HepG2 (cell line): ENCODE results near the gene LRRC34. TPM values are rescaled to one million over a fixed set of nuclear protein-coding genes. Genes with fewer than 3 reads are reported as not detected.
A peak's percentile ranks its signal among the peaks of the same experiment; 100 is the strongest.

Source experiments
- CREBL2 ChIP-seq: sonication (generic); formaldehyde crosslinking; IDR thresholded peaks from 2 replicates; pipeline ENCODE4 v1.8.1; 2023; ENCODE audit warnings: missing genetic modification reagents, mild to moderate bottlenecking, borderline replicate concordance
- ISX ChIP-seq: sonication (generic); formaldehyde crosslinking; conservative IDR thresholded peaks from 2 replicates; pipeline ENCODE4 v1.5.0; 2020; ENCODE audit warnings: missing genetic modification reagents
- LCORL ChIP-seq, 2 experiments: fragments of 450-650 bp in 1 of 2; sonication (generic) in 1 of 2; formaldehyde crosslinking in 1 of 2; IDR thresholded peaks; 2 replicates each; pipeline versions ENCODE4 v1.5.0 to v1.6.1; 2017 to 2020; ENCODE audit warnings: antibody characterized with exemption in 1 of 2, missing genetic modification reagents in 1 of 2
- MED13 ChIP-seq: sonication (generic); formaldehyde crosslinking; IDR thresholded peaks from 2 replicates; pipeline ENCODE4 v1.5.0; 2020; ENCODE audit warnings: missing genetic modification reagents
- MYPOP ChIP-seq: sonication (generic); formaldehyde crosslinking; IDR thresholded peaks from 2 replicates; pipeline ENCODE4 v1.8.1; 2023; ENCODE audit warnings: mild to moderate bottlenecking, moderate library complexity, missing genetic modification reagents
- RARA ChIP-seq: IDR thresholded peaks from 2 replicates; pipeline ENCODE4 v1.6.1; 2016; ENCODE audit warnings: missing genetic modification reagents, missing compliant biosample characterization
- YEATS4 ChIP-seq: sonication (generic); formaldehyde crosslinking; IDR thresholded peaks from 2 replicates; pipeline ENCODE4 v1.4.0; 2020; ENCODE audit warnings: missing genetic modification reagents, borderline replicate concordance
- ZBTB44 ChIP-seq: sonication (generic); formaldehyde crosslinking; IDR thresholded peaks from 2 replicates; pipeline ENCODE4 v1.4.0; 2020; ENCODE audit warnings: missing genetic modification reagents
- ZKSCAN8 ChIP-seq: IDR thresholded peaks from 2 replicates; pipeline ENCODE4 v1.6.1; 2016; ENCODE audit warnings: borderline replicate concordance, missing genetic modification reagents, missing compliant biosample characterization
- ZMAT3 ChIP-seq: sonication (generic); formaldehyde crosslinking; conservative IDR thresholded peaks from 2 replicates; pipeline ENCODE4 v1.7.0; 2021; ENCODE audit warnings: missing genetic modification reagents
- ZNF124 ChIP-seq: sonication (generic); formaldehyde crosslinking; IDR thresholded peaks from 2 replicates; pipeline ENCODE4 v1.4.0; 2020; ENCODE audit warnings: missing genetic modification reagents
- ZNF143 ChIP-seq: sonication (generic); formaldehyde crosslinking; IDR thresholded peaks from 2 replicates; pipeline ENCODE4 v1.4.0; 2020; ENCODE audit warnings: missing genetic modification reagents
- ZNF740 ChIP-seq: sonication (generic); formaldehyde crosslinking; IDR thresholded peaks from 2 replicates; pipeline ENCODE4 v1.4.0; 2020; ENCODE audit warnings: missing genetic modification reagents
- ZNF761 ChIP-seq: sonication (generic); formaldehyde crosslinking; conservative IDR thresholded peaks from 2 replicates; pipeline ENCODE4 v1.4.0; 2020; ENCODE audit warnings: mild to moderate bottlenecking, missing genetic modification reagents
- polyA plus RNA-seq, 8 experiments: library from polyadenylated mRNA; depleted of rRNA in 3 of 8; stranded (reverse) in 7 of 8; unstranded in 1 of 8; fragments of >200 nt; fragmentation: Illumina TruSeq in 4 of 8; extraction: Trizol in 4 of 8; gene quantifications; 2 replicates each; pipeline versions ENCODE4 v1.2.1 to v1.2.3, GENCODE V29; 2011 to 2016; ENCODE audit warnings: low read depth in 4 of 8, missing spikeins in 1 of 8, mixed read lengths in 1 of 8; ENCODE audit not compliant: insufficient read depth in 1 of 8
- total RNA-seq, 5 experiments: library from RNA; depleted of rRNA; stranded (reverse); fragments of >200 nt; fragmentation: Illumina TruSeq; extraction: Trizol; gene quantifications; 2 replicates each; pipeline ENCODE4 v1.2.3, GENCODE V29; 2016; ENCODE audit warnings: low read depth in 1 of 5
- TF ChIP-seq, protein P1 (sequence below): sonication (generic); formaldehyde crosslinking; IDR thresholded peaks from 2 replicates; pipeline ENCODE4 v1.5.0; 2020; ENCODE audit warnings: missing genetic modification reagents
- TF ChIP-seq, protein P2 (sequence below): sonication (generic); formaldehyde crosslinking; IDR thresholded peaks from 2 replicates; pipeline ENCODE4 v1.4.0; 2020; ENCODE audit warnings: mild to moderate bottlenecking, low read depth, missing genetic modification reagents
- TF ChIP-seq, protein P3 (sequence below): sonication (generic); formaldehyde crosslinking; IDR thresholded peaks from 2 replicates; pipeline ENCODE4 v1.4.0; 2020; ENCODE audit warnings: missing genetic modification reagents
- TF ChIP-seq, protein P4 (sequence below): sonication (generic); formaldehyde crosslinking; IDR thresholded peaks from 2 replicates; pipeline ENCODE4 v1.5.0; 2020; ENCODE audit warnings: mild to moderate bottlenecking, missing genetic modification reagents, borderline replicate concordance

Gene LRRC34
- total and polyA plus RNA-seq, 2 of the 13 experiments (the other 11 are each of a cell fraction or from before 2014, with no cell fraction given) = not detected

GRCh38 chr3:169772897-169773816, 39.5 kb downstream of the LRRC34 start, which contains the start of gene MYNN (continued):
- TF ChIP-seq, protein P1, sequence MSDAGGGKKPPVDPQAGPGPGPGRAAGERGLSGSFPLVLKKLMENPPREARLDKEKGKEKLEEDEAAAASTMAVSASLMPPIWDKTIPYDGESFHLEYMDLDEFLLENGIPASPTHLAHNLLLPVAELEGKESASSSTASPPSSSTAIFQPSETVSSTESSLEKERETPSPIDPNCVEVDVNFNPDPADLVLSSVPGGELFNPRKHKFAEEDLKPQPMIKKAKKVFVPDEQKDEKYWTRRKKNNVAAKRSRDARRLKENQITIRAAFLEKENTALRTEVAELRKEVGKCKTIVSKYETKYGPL (CRISPR knock-in tag) = 0 out of 2 replicates have a peak, but pooled peaks have one; percentile 54
- TF ChIP-seq MYPOP (CRISPR knock-in tag) (peak; percentile 37), ZKSCAN8 (CRISPR knock-in tag) (no peak), ZMAT3 (peak; percentile 47; the same call in 1 of the 2 replicates), YEATS4 (peak; percentile 88), ZNF761 (CRISPR knock-in tag) (peak; percentile 65; the same call in 1 of the 2 replicates), LCORL (IDR thresholded peaks at IDR 0.05) (no peak), LCORL (CRISPR knock-in tag; IDR thresholded peaks at IDR 0.05) (peak; percentile 49; the same call in 1 of the 2 replicates), ZNF740 (CRISPR knock-in tag) (0 out of 2 replicates have a peak, but pooled peaks have one; percentile 33), ZNF124 (CRISPR knock-in tag) (peak; percentile 77; the same call in 1 of the 2 replicates), ISX (CRISPR knock-in tag) (0 out of 2 replicates have a peak, but pooled peaks have one; percentile 69), ZBTB44 (CRISPR knock-in tag) (no peak), ZNF143 (CRISPR knock-in tag) (peak; percentile 62), MED13 (CRISPR knock-in tag) (0 out of 2 replicates have a peak, but pooled peaks have one; percentile 62), RARA (peak; percentile 32; the same call in 1 of the 2 replicates), CREBL2 (CRISPR knock-in tag) (no peak)
- TF ChIP-seq, protein P2, sequence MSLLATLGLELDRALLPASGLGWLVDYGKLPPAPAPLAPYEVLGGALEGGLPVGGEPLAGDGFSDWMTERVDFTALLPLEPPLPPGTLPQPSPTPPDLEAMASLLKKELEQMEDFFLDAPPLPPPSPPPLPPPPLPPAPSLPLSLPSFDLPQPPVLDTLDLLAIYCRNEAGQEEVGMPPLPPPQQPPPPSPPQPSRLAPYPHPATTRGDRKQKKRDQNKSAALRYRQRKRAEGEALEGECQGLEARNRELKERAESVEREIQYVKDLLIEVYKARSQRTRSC (CRISPR knock-in tag) = no peak; the same call in 1 of the 2 replicates
- TF ChIP-seq, protein P3, sequence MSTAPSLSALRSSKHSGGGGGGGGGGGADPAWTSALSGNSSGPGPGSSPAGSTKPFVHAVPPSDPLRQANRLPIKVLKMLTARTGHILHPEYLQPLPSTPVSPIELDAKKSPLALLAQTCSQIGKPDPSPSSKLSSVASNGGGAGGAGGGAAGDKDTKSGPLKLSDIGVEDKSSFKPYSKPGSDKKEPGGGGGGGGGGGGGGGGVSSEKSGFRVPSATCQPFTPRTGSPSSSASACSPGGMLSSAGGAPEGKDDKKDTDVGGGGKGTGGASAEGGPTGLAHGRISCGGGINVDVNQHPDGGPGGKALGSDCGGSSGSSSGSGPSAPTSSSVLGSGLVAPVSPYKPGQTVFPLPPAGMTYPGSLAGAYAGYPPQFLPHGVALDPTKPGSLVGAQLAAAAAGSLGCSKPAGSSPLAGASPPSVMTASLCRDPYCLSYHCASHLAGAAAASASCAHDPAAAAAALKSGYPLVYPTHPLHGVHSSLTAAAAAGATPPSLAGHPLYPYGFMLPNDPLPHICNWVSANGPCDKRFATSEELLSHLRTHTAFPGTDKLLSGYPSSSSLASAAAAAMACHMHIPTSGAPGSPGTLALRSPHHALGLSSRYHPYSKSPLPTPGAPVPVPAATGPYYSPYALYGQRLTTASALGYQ = peak; percentile 54; the same call in 1 of the 2 replicates
- TF ChIP-seq, protein P4, sequence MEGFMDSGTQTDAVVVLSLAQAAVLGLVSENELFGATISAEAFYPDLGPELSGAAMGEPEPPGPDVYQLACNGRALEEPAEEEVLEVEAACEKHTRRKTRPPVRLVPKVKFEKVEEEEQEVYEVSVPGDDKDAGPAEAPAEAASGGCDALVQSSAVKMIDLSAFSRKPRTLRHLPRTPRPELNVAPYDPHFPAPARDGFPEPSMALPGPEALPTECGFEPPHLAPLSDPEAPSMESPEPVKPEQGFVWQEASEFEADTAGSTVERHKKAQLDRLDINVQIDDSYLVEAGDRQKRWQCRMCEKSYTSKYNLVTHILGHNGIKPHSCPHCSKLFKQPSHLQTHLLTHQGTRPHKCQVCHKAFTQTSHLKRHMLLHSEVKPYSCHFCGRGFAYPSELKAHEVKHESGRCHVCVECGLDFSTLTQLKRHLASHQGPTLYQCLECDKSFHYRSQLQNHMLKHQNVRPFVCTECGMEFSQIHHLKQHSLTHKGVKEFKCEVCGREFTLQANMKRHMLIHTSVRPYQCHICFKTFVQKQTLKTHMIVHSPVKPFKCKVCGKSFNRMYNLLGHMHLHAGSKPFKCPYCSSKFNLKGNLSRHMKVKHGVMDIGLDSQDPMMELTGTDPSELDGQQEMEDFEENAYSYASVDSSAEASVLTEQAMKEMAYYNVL (CRISPR knock-in tag) = peak; percentile 86
